ENCODE data around the gene PTPRM.
A peak's percentile ranks its signal among the peaks of the same experiment; 100 is the strongest.

The PTPRM gene

GRCh38 chr18:7647500-7647899 is 80.4 kb downstream of the PTPRM start:
- H3K9ac ChIP-seq (ENCODE audit: low read depth, low read length), result no peak overlapping the region
- H3K27me3 ChIP-seq (ENCODE audit: control insufficient read depth, insufficient read depth, low read length), result no peaks in the 10 kb centered on the region
- no peak overlapping the region for H3K27ac ChIP-seq (ENCODE audit: low read depth, low read length)
- H3K36me3 ChIP-seq (ENCODE audit: control insufficient read depth, insufficient read depth, low read length), result no peaks in the 10 kb centered on the region
- no peak overlapping the region for H3K4me3 ChIP-seq (ENCODE audit: low read depth, low read length)
- H3K4me1 ChIP-seq (ENCODE audit: control insufficient read depth, insufficient read depth, low read length), result peaks cover 10% of the 10 kb centered on the region
- no peaks in the 10 kb centered on the region for H3K9me3 ChIP-seq (ENCODE audit: control insufficient read depth, insufficient read depth, low read length)

DNA sequence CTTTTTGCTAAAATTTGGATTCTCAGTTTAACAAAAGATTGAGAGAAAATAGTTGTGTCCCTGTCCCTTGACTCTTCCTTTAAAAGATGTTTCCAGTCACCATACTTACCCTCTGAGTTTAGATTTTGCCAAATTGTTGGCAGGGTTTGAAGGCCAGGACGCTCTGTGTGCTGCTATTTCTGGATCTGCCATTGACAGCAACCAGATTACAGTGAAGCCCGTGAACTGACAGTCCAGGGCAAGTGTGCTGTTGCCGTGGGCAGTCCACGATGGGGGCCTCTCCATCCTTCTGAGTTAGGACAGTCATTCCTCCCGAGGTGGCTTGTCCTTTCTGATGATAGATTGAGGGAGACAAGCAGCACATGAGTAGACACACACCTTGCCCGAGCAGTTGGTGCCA is 89.9 kb downstream of the PTPRM start:
- H3K36me3 ChIP-seq (ENCODE audit: control insufficient read depth, insufficient read depth, low read length), result no peaks in the 10 kb centered on the region
- no peaks in the 10 kb centered on the region for H3K27me3 ChIP-seq (ENCODE audit: control insufficient read depth, insufficient read depth, low read length)
- H3K9me3 ChIP-seq (ENCODE audit: control insufficient read depth, insufficient read depth, low read length), result no peaks in the 10 kb centered on the region
- H3K4me1 ChIP-seq (ENCODE audit: control insufficient read depth, insufficient read depth, low read length), result peaks cover 14% of the 10 kb centered on the region
- no peak overlapping the region for H3K4me3 ChIP-seq (ENCODE audit: low read depth, low read length)
- H3K9ac ChIP-seq (ENCODE audit: low read depth, low read length), result no peak overlapping the region
- no peak overlapping the region for H3K27ac ChIP-seq (ENCODE audit: low read depth, low read length)

- no peaks in the 10 kb centered on the region for H3K36me3 ChIP-seq (ENCODE audit: control insufficient read depth, insufficient read depth, low read length)
- H3K4me1 ChIP-seq (ENCODE audit: control insufficient read depth, insufficient read depth, low read length), result peaks cover 14% of the 10 kb centered on the region
- no peaks in the 10 kb centered on the region for H3K9me3 ChIP-seq (ENCODE audit: control insufficient read depth, insufficient read depth, low read length)
- H3K27ac ChIP-seq (ENCODE audit: low read depth, low read length), result no peak overlapping the region
- H3K4me3 ChIP-seq (ENCODE audit: low read depth, low read length), result no peak overlapping the region
- H3K27me3 ChIP-seq (ENCODE audit: control insufficient read depth, insufficient read depth, low read length), result no peaks in the 10 kb centered on the region
- H3K9ac ChIP-seq (ENCODE audit: low read depth, low read length), result no peak overlapping the region
These were observed 90.8 kb downstream of the PTPRM start for GRCh38 chr18:7657937-7658336.

- H3K4me3 ChIP-seq (ENCODE audit: low read depth, low read length), result no peak overlapping the region
- H3K27me3 ChIP-seq (ENCODE audit: control insufficient read depth, insufficient read depth, low read length), result no peaks in the 10 kb centered on the region
- H3K36me3 ChIP-seq (ENCODE audit: control insufficient read depth, insufficient read depth, low read length), result no peaks in the 10 kb centered on the region
- H3K27ac ChIP-seq (ENCODE audit: low read depth, low read length), result peak overlapping the region; percentile 35
- H3K9me3 ChIP-seq (ENCODE audit: control insufficient read depth, insufficient read depth, low read length), result no peaks in the 10 kb centered on the region
- no peak overlapping the region for H3K9ac ChIP-seq (ENCODE audit: low read depth, low read length)
- H3K4me1 ChIP-seq (ENCODE audit: control insufficient read depth, insufficient read depth, low read length), result peaks cover 14% of the 10 kb centered on the region
These were observed 91.6 kb downstream of the PTPRM start for GRCh38 chr18:7658701-7659100.

DNA sequence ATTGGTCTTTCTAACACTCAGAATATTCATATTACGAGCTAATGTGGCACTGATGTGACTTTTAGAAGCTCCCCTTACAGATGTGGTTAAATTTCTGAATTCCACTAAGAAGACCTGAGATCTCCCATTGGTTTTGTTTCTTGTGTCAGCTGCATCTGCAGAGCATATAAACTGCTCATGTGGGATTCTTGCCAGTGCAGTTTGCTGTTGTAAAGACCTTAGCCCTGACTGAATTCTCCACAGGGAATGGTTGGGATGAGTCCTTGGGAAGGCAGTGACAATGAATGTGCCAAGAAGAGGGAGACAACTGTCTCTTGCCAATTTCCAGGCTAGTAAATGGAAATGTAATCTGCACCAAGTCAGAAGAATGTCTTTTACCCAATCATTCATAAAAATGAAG is 94.1 kb downstream of the PTPRM start:
- Histone ChIP-seq H3K9ac (ENCODE audit: low read depth, low read length) (no peak overlapping the region), H3K4me1 (ENCODE audit: control insufficient read depth, insufficient read depth, low read length) (peaks cover 18% of the 10 kb centered on the region), H3K27me3 (ENCODE audit: control insufficient read depth, insufficient read depth, low read length) (no peaks in the 10 kb centered on the region), H3K27ac (ENCODE audit: low read depth, low read length) (no peak overlapping the region), H3K9me3 (ENCODE audit: control insufficient read depth, insufficient read depth, low read length) (no peaks in the 10 kb centered on the region), H3K4me3 (ENCODE audit: low read depth, low read length) (no peak overlapping the region), H3K36me3 (ENCODE audit: control insufficient read depth, insufficient read depth, low read length) (no peaks in the 10 kb centered on the region)

DNA sequence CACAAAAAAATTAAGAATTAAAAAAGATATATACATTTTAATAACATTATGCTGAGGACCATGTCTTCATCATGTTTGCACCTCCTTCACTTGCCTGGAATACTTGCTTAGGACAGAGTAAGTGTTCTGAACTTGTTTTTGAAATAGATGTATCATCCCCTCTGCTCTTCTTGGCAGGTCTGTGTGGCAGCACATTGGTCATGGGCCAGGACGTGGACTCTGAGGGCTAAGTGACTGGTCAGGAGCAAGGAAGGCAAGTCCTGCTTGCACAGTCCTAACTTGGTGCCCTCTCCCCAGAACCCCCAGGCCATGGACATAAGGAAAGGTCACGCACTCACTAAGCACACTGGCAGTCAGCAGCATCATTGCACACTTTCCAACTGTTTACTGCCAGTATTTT is 95.8 kb downstream of the PTPRM start:
- Histone ChIP-seq H3K36me3 (ENCODE audit: control insufficient read depth, insufficient read depth, low read length) (no peaks in the 10 kb centered on the region), H3K27me3 (ENCODE audit: control insufficient read depth, insufficient read depth, low read length) (no peaks in the 10 kb centered on the region), H3K4me1 (ENCODE audit: control insufficient read depth, insufficient read depth, low read length) (peaks cover 21% of the 10 kb centered on the region), H3K9me3 (ENCODE audit: control insufficient read depth, insufficient read depth, low read length) (no peaks in the 10 kb centered on the region), H3K9ac (ENCODE audit: low read depth, low read length) (no peak overlapping the region), H3K4me3 (ENCODE audit: low read depth, low read length) (no peak overlapping the region), H3K27ac (ENCODE audit: low read depth, low read length) (no peak overlapping the region)

DNA sequence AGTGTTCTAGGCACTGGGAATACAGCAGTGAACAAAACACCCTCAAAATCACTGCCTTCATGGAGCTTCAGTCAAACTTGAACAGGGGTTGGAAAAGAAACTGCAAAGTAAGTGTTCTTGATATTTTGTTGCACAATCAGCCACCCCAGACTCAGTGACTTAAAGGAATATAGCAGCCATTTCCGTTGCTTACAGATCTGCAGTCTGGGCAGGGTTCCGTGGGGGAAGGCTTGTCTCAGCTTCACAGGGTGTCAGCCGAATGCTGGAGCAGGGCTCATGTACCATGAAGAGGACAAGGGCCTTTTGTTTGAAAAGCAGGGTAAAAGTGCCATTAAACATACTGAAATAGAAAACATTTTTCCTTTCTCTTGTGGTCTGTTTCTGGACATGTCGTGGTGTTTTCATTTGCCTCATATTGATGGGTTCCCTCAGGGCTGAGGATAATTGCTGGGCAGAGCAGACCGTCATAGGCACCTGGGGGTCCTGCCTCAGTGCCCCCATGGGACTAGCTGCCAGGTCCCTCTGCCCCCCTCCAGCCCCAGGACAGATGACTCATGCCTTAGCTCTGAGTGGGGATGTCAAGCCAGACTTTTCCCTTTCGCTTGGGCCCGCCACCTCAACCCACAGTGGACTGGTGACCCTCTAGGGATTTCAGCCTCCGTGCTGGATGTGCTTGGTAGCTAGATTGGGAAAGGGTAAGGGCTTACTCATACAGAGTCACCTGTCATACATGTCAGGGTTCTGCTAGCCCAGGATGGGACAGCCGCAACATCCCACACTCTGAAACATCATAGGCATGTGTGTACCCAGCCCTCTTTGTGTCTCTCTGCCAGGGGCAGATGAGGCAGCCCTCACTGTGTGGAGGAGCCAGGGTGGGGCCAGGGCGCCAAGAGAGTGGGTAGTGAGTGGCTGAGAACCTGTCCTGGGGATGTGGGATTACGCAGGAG is 96.5 kb downstream of the PTPRM start:
- H3K9me3 ChIP-seq (ENCODE audit: control insufficient read depth, insufficient read depth, low read length), result no peaks in the 10 kb centered on the region
- H3K9ac ChIP-seq (ENCODE audit: low read depth, low read length), result no peak overlapping the region
- no peaks in the 10 kb centered on the region for H3K36me3 ChIP-seq (ENCODE audit: control insufficient read depth, insufficient read depth, low read length)
- H3K4me3 ChIP-seq (ENCODE audit: low read depth, low read length), result no peak overlapping the region
- H3K27ac ChIP-seq (ENCODE audit: low read depth, low read length), result no peak overlapping the region
- no peaks in the 10 kb centered on the region for H3K27me3 ChIP-seq (ENCODE audit: control insufficient read depth, insufficient read depth, low read length)
- H3K4me1 ChIP-seq (ENCODE audit: control insufficient read depth, insufficient read depth, low read length), result peaks cover 16% of the 10 kb centered on the region

GRCh38 chr18:7666195-7666776 is 99.2 kb downstream of the PTPRM start:
- Histone ChIP-seq H3K9me3 (ENCODE audit: control insufficient read depth, insufficient read depth, low read length) (no peaks in the 10 kb centered on the region), H3K4me1 (ENCODE audit: control insufficient read depth, insufficient read depth, low read length) (peaks cover 19% of the 10 kb centered on the region), H3K27me3 (ENCODE audit: control insufficient read depth, insufficient read depth, low read length) (no peaks in the 10 kb centered on the region), H3K27ac (ENCODE audit: low read depth, low read length) (peak overlapping the region; percentile 35), H3K9ac (ENCODE audit: low read depth, low read length) (no peak overlapping the region), H3K36me3 (ENCODE audit: control insufficient read depth, insufficient read depth, low read length) (no peaks in the 10 kb centered on the region), H3K4me3 (ENCODE audit: low read depth, low read length) (peak overlapping the region; percentile 27; the same call in 1 of the 2 replicates)

DNA sequence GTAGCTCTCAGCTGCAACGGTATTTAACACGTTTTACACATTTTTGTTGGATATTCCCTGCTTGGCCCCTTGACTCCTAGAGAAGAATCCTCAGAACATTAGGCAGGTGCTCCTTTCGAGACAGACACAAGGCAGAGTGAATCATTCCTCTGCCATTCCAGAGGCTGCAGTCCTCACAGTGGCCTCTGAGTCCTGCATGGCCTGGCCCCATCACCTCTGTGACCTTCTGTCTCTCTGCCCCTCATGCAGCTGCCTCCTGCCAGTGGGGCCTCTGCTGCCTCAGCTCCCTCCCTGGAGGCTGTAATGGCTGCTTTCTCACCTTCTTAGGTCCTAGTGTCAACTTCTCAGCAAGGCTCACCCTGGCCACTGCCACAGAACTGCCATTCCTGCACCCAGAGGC is 101.3 kb downstream of the PTPRM start:
- no peaks in the 10 kb centered on the region for H3K36me3 ChIP-seq (ENCODE audit: control insufficient read depth, insufficient read depth, low read length)
- no peaks in the 10 kb centered on the region for H3K27me3 ChIP-seq (ENCODE audit: control insufficient read depth, insufficient read depth, low read length)
- H3K4me3 ChIP-seq (ENCODE audit: low read depth, low read length), result no peak overlapping the region
- H3K9ac ChIP-seq (ENCODE audit: low read depth, low read length), result no peak overlapping the region
- H3K4me1 ChIP-seq (ENCODE audit: control insufficient read depth, insufficient read depth, low read length), result peaks cover 19% of the 10 kb centered on the region
- H3K27ac ChIP-seq (ENCODE audit: low read depth, low read length), result no peak overlapping the region
- H3K9me3 ChIP-seq (ENCODE audit: control insufficient read depth, insufficient read depth, low read length), result no peaks in the 10 kb centered on the region

- Histone ChIP-seq H3K9ac (ENCODE audit: low read depth, low read length) (no peak overlapping the region), H3K27ac (ENCODE audit: low read depth, low read length) (no peak overlapping the region), H3K27me3 (ENCODE audit: control insufficient read depth, insufficient read depth, low read length) (no peaks in the 10 kb centered on the region), H3K4me1 (ENCODE audit: control insufficient read depth, insufficient read depth, low read length) (peaks cover 19% of the 10 kb centered on the region), H3K4me3 (ENCODE audit: low read depth, low read length) (no peak overlapping the region), H3K9me3 (ENCODE audit: control insufficient read depth, insufficient read depth, low read length) (no peaks in the 10 kb centered on the region), H3K36me3 (ENCODE audit: control insufficient read depth, insufficient read depth, low read length) (no peaks in the 10 kb centered on the region)
These were observed 102.2 kb downstream of the PTPRM start for GRCh38 chr18:7669361-7669760.

DNA sequence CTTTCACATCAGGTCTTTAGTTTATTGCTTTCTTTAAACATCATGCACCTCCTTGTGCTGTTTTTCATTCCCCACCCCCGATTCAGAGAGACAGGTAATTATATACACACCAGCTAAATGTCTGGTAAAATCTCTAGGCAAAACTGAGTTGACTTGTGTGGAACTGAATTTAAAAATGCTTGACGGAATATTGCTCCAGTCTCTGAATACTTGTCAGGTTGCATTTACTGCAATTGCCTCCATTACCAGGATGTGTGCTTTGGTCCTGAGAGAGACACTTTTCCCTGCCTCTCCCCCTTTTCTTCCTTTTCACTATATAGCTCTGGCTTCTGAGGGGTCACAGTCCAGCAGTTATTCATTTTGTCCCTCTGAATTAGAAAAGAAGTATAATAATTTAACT is 104.0 kb downstream of the PTPRM start:
- no peaks in the 10 kb centered on the region for H3K27me3 ChIP-seq (ENCODE audit: control insufficient read depth, insufficient read depth, low read length)
- no peaks in the 10 kb centered on the region for H3K36me3 ChIP-seq (ENCODE audit: control insufficient read depth, insufficient read depth, low read length)
- no peaks in the 10 kb centered on the region for H3K9me3 ChIP-seq (ENCODE audit: control insufficient read depth, insufficient read depth, low read length)
- peaks cover 16% of the 10 kb centered on the region for H3K4me1 ChIP-seq (ENCODE audit: control insufficient read depth, insufficient read depth, low read length)
- H3K9ac ChIP-seq (ENCODE audit: low read depth, low read length), result no peak overlapping the region
- no peak overlapping the region for H3K27ac ChIP-seq (ENCODE audit: low read depth, low read length)
- no peak overlapping the region for H3K4me3 ChIP-seq (ENCODE audit: low read depth, low read length)

All from HUES48 (cell line).